ENCODE measurements around the gene FAM107B. TPM values are rescaled to one million over a fixed set of nuclear protein-coding genes. Genes with fewer than 3 reads are reported as not detected.

The FAM107B gene
- total and polyA plus RNA-seq, 11 donors: 1.9 to 27.6 (median 4.9) TPM

- WGBS, 4 donors: 68 to 74% (median 71%) methylated on average over 5 of the region's 5 CpGs
- Histone ChIP-seq H3K36me3 (peaks cover 0 to 42% (median 18%) of the 10 kb centered on the region in 9 donors), H3K4me3 (no peak overlapping the region), H3K4me1 (peaks cover 0 to 3% (median 0%) of the 10 kb centered on the region in 12 donors), H3K27me3 (no peaks in the 10 kb centered on the region), H3K27ac (no peak overlapping the region), H3K9me3 (no peaks in the 10 kb centered on the region)
- intact Hi-C loops (cut with DNase I): loop anchor here in 6 of 10 donors (10.0 kb wide), 2 partner anchors 294 to 574 kb away; no protein-coding TSS in a partner anchor
- no peak for ATAC-seq
- TF ChIP-seq POLR2A (IDR thresholded peaks at IDR 0.05): no peak
- DNase-seq: no peak
Observed at GRCh38 chr10:14530465-14530864, 244.2 kb downstream of the FAM107B start.

DNA sequence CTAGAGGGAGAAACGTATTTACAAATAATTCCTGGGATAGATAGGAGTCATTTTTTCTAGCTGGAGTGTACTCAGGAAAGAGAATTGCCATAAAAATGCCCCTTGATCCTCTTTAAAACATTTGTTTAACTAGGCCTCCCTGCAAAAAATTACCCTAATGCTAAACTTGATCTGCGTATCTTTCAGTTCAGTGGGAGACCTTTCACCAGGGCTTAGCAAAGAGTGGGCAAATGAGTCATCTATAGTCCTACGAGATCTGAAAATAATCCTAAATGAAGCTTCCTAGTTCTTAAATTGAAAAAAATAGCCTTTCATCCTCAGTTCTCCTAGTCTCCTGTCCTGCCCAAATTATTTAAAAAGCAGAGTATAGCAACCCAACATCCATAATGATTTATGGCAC, 245.3 kb downstream of the FAM107B start:
- H3K27me3 ChIP-seq: no peaks in the 10 kb centered on the region
- H3K9me3 ChIP-seq: no peaks in the 10 kb centered on the region
- no peak for DNase-seq
- intact Hi-C loops (cut with DNase I): no loop called here
- H3K4me1 ChIP-seq: peaks cover 0 to 2% (median 0%) of the 10 kb centered on the region in 12 donors
- no peak for ATAC-seq
- no peak overlapping the region for H3K27ac ChIP-seq
- H3K4me3 ChIP-seq: no peak overlapping the region
- no peak for TF ChIP-seq POLR2A (IDR thresholded peaks at IDR 0.05)
- TF ChIP-seq, protein P1, sequence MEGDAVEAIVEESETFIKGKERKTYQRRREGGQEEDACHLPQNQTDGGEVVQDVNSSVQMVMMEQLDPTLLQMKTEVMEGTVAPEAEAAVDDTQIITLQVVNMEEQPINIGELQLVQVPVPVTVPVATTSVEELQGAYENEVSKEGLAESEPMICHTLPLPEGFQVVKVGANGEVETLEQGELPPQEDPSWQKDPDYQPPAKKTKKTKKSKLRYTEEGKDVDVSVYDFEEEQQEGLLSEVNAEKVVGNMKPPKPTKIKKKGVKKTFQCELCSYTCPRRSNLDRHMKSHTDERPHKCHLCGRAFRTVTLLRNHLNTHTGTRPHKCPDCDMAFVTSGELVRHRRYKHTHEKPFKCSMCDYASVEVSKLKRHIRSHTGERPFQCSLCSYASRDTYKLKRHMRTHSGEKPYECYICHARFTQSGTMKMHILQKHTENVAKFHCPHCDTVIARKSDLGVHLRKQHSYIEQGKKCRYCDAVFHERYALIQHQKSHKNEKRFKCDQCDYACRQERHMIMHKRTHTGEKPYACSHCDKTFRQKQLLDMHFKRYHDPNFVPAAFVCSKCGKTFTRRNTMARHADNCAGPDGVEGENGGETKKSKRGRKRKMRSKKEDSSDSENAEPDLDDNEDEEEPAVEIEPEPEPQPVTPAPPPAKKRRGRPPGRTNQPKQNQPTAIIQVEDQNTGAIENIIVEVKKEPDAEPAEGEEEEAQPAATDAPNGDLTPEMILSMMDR (IDR thresholded peaks at IDR 0.05): no peak
- peaks cover 0 to 42% (median 18%) of the 10 kb centered on the region in 9 donors for H3K36me3 ChIP-seq
- WGBS, 4 donors: 67 to 79% (median 76%) methylated on average over 3 of the region's 3 CpGs

- H3K4me1 ChIP-seq: peaks cover 0 to 2% (median 0%) of the 10 kb centered on the region in 12 donors
- no peak for DNase-seq
- no peaks in the 10 kb centered on the region for H3K9me3 ChIP-seq
- WGBS, 4 donors: 95 to 98% (median 98%) methylated on average over 2 of the region's 2 CpGs
- intact Hi-C loops (cut with DNase I): no loop called here
- H3K36me3 ChIP-seq: peaks cover 0 to 42% (median 18%) of the 10 kb centered on the region in 9 donors
- no peak overlapping the region for H3K4me3 ChIP-seq
- H3K27ac ChIP-seq: no peak overlapping the region
- no peaks in the 10 kb centered on the region for H3K27me3 ChIP-seq
- no peak for ATAC-seq
- TF ChIP-seq, protein P1 (IDR thresholded peaks at IDR 0.05): no peak
- TF ChIP-seq POLR2A (IDR thresholded peaks at IDR 0.05): no peak
Observed at GRCh38 chr10:14528450-14528849, 246.2 kb downstream of the FAM107B start.

- peaks cover 0 to 38% (median 18%) of the 10 kb centered on the region in 9 donors for H3K36me3 ChIP-seq
- TF ChIP-seq, protein P1 (IDR thresholded peaks at IDR 0.05): no peak
- TF ChIP-seq POLR2A (IDR thresholded peaks at IDR 0.05): no peak
- H3K27me3 ChIP-seq: no peaks in the 10 kb centered on the region
- no peak for ATAC-seq
- DNase-seq: no peak
- 82 to 96% (median 91%) methylated on average over 3 of the region's 3 CpGs for WGBS, 4 donors
- no peak overlapping the region for H3K4me3 ChIP-seq
- H3K4me1 ChIP-seq: peaks cover 0 to 2% (median 0%) of the 10 kb centered on the region in 12 donors
- H3K27ac ChIP-seq: no peak overlapping the region
- H3K9me3 ChIP-seq: no peaks in the 10 kb centered on the region
- intact Hi-C loops (cut with DNase I): no loop called here
Observed at GRCh38 chr10:14527915-14528314, 246.8 kb downstream of the FAM107B start.

All from heart left ventricle (tissue), 16 donors.